Endometrial microvascular endothelial cells (primary cell): Measurements from ENCODE around the gene DCAF5. TPM values are rescaled to one million over a fixed set of nuclear protein-coding genes. Genes with fewer than 3 reads are reported as not detected.
"Not testable (repeated sequence)": the region's sequence is repeated elsewhere in the genome, so short reads cannot be mapped to it uniquely, and the experiment has no call there.

ENCODE experiments used
- in situ Hi-C: cut with HindIII; loops from 2 replicates; pipeline ENCODE4 v1.10.0; 2017; ENCODE audit warnings: low sequenced_read_pairs, low pct_unique_long_range_greater_than_20kb; ENCODE audit errors: inconsistent ontology term
- total RNA-seq: library from RNA; depleted of rRNA; stranded (reverse); fragments of >200 nt; gene quantifications from one replicate; pipeline ENCODE4 v1.2.3, GENCODE V29; 2015; ENCODE audit errors: inconsistent ontology term

Gene DCAF5
- total RNA-seq = 16.6 TPM

- in situ Hi-C loops = no loop called here
Observed at GRCh38 chr14:69152902-69153151, at the start of gene DCAF5. Gene DCAF5 (minus strand): TSS chr14:69153119. CDS start chr14:69152978, 141 bp downstream.

GRCh38 chr14:69199786-69200185 is 46.9 kb upstream of the DCAF5 start:
- in situ Hi-C loops = no loop called here

- in situ Hi-C loops = no loop called here
Observed at GRCh38 chr14:69193721-69194120, 40.8 kb upstream of the DCAF5 start.

- in situ Hi-C loops = no loop called here
Observed at GRCh38 chr14:69191340-69192111, 38.6 kb upstream of the DCAF5 start, which contains the start of gene EXD2. Gene EXD2 (plus strand): TSS chr14:69191498. CDS start chr14:69209471, 17,973 bp downstream.

GRCh38 chr14:69190191-69190590 is 37.3 kb upstream of the DCAF5 start:
- in situ Hi-C loops = no loop called here

GRCh38 chr14:69183735-69184134 is 30.8 kb upstream of the DCAF5 start:
- in situ Hi-C loops = no loop called here

- in situ Hi-C loops = not testable (repeated sequence)
Observed at GRCh38 chr14:69182580-69182979, 29.7 kb upstream of the DCAF5 start.

- in situ Hi-C loops = no loop called here
Observed at GRCh38 chr14:69181491-69181890, 28.6 kb upstream of the DCAF5 start.

GRCh38 chr14:69175130-69175529 is 22.2 kb upstream of the DCAF5 start:
- in situ Hi-C loops = no loop called here

- in situ Hi-C loops = no loop called here
Observed at GRCh38 chr14:69171569-69171968, 18.6 kb upstream of the DCAF5 start.

GRCh38 chr14:69170839-69171238 is 17.9 kb upstream of the DCAF5 start:
- in situ Hi-C loops = no loop called here

- in situ Hi-C loops = not testable (repeated sequence)
Observed at GRCh38 chr14:69165787-69166186, 12.9 kb upstream of the DCAF5 start.

GRCh38 chr14:69161590-69161989 is 8.7 kb upstream of the DCAF5 start:
- in situ Hi-C loops = no loop called here

GRCh38 chr14:69156224-69156623 is 3.3 kb upstream of the DCAF5 start:
- in situ Hi-C loops = no loop called here

GRCh38 chr14:69154779-69155178 is 1.9 kb upstream of the DCAF5 start:
- in situ Hi-C loops = no loop called here

- in situ Hi-C loops = no loop called here
Observed at GRCh38 chr14:69153873-69154270, 953 bp upstream of the DCAF5 start.

GRCh38 chr14:69153152-69153872 is 393 bp upstream of the DCAF5 start:
- in situ Hi-C loops = no loop called here

- in situ Hi-C loops = no loop called here
Observed at GRCh38 chr14:69152181-69152901, 578 bp downstream of the DCAF5 start.

- in situ Hi-C loops = no loop called here
Observed at GRCh38 chr14:69151458-69152180, 1.3 kb downstream of the DCAF5 start.
